HAP-1 (cell line): ENCODE results near the gene UNG.
"Not testable (repeated sequence)": the region's sequence is repeated elsewhere in the genome, so short reads cannot be mapped to it uniquely, and the experiment has no call there.

Source experiments
- DNase-seq, 2 experiments: peaks; one replicate each; pipeline ENCODE4 v3.0.0-alpha.2; 2016 to 2020; ENCODE audit warnings: low spot score in 2 of 2
- H3K27me3 ChIP-seq: fragments of 250-450 bp; sonication (Bioruptor Pico); 2 replicates; pipeline ENCODE4 v1.5.1; 2020; ENCODE audit warnings: low read depth, mild to moderate bottlenecking, moderate library complexity
- H3K36me3 ChIP-seq: fragments of 250-450 bp; sonication (Bioruptor Pico); replicated peaks from 2 replicates; pipeline ENCODE4 v1.5.1; 2020; ENCODE audit warnings: mild to moderate bottlenecking
- H3K4me1 ChIP-seq: fragments of 250-450 bp; sonication (Bioruptor Pico); 2 replicates; pipeline ENCODE4 v1.5.1; 2020; ENCODE audit warnings: mild to moderate bottlenecking
- H3K4me3 ChIP-seq: fragments of 250-450 bp; sonication (Bioruptor Pico); 2 replicates; pipeline ENCODE4 v1.5.1; 2020; ENCODE audit warnings: mild to moderate bottlenecking, moderate library complexity
- H3K9me3 ChIP-seq: fragments of 250-450 bp; sonication (Bioruptor Pico); 2 replicates; pipeline ENCODE4 v1.5.1; 2020; ENCODE audit warnings: mild to moderate bottlenecking, moderate library complexity
- in situ Hi-C: fragments of 300-500 bp; cut with MboI; formaldehyde crosslinking; loops from 3 replicates; pipeline ENCODE4 v1.14.3; 2020; ENCODE audit warnings: low sequenced_read_pairs, inconsistent platforms, mixed read lengths

UNG gene

GRCh38 chr12:109097435-109098182, at the start of gene UNG:
Gene UNG (plus strand): TSS chr12:109097597. CDS start chr12:109097680, 83 bp downstream.
- in situ Hi-C loops: loop anchor here (10.0 kb wide), 2 partner anchors 293 to 533 kb away; partner anchors contain the start of genes ISCU and SART3
- peak within 1 kb of the TSS; percentile 85 for H3K4me3 ChIP-seq
- peaks cover 39% of the 10 kb centered on the region for H3K36me3 ChIP-seq
- no peaks in the 10 kb centered on the region for H3K27me3 ChIP-seq
- DNase-seq: peak; percentile 88 to 97
- no peaks in the 10 kb centered on the region for H3K9me3 ChIP-seq
- peaks cover 12% of the 10 kb centered on the region for H3K4me1 ChIP-seq

GRCh38 chr12:109048706-109049105, 48.7 kb upstream of the UNG start:
- DNase-seq, H3K4me1 ChIP-seq, in situ Hi-C loops, H3K9me3 ChIP-seq, H3K27me3 ChIP-seq, H3K36me3 ChIP-seq, H3K4me3 ChIP-seq: not testable (repeated sequence)

- H3K4me1 ChIP-seq, H3K9me3 ChIP-seq, H3K36me3 ChIP-seq, DNase-seq, in situ Hi-C loops, H3K4me3 ChIP-seq, H3K27me3 ChIP-seq: not testable (repeated sequence)
Observed at GRCh38 chr12:109049794-109050193, 47.6 kb upstream of the UNG start.

GRCh38 chr12:109052097-109052413, 45.3 kb upstream of the UNG start:
- H3K9me3 ChIP-seq: no peaks in the 10 kb centered on the region
- no peaks in the 10 kb centered on the region for H3K27me3 ChIP-seq
- 0 out of 2 replicates have a peak, but pooled peaks cover 4% of the 10 kb centered on the region for H3K36me3 ChIP-seq
- peak overlapping the region; percentile 98 for H3K4me3 ChIP-seq
- DNase-seq: no peak
- peaks cover 8% of the 10 kb centered on the region; the same call in 1 of the 2 replicates for H3K4me1 ChIP-seq
- in situ Hi-C loops: no loop called here

- Histone ChIP-seq H3K4me3 (peak within 1 kb of the TSS; percentile 98), H3K4me1 (peaks cover 8% of the 10 kb centered on the region; the same call in 1 of the 2 replicates), H3K36me3 (0 out of 2 replicates have a peak, but pooled peaks cover 4% of the 10 kb centered on the region), H3K9me3 (no peaks in the 10 kb centered on the region), H3K27me3 (no peaks in the 10 kb centered on the region)
- in situ Hi-C loops: no loop called here
- DNase-seq: peak; percentile 74 to 89
Observed at GRCh38 chr12:109052414-109053323, 44.7 kb upstream of the UNG start, which contains the start of gene USP30. Gene USP30 (plus strand): TSS chr12:109052576. CDS start chr12:109052679, 103 bp downstream.

- H3K27me3 ChIP-seq: no peaks in the 10 kb centered on the region
- in situ Hi-C loops: no loop called here
- peak overlapping the region; percentile 98 for H3K4me3 ChIP-seq
- no peaks in the 10 kb centered on the region for H3K9me3 ChIP-seq
- peaks cover 10% of the 10 kb centered on the region; the same call in 1 of the 2 replicates for H3K36me3 ChIP-seq
- H3K4me1 ChIP-seq: peaks cover 8% of the 10 kb centered on the region; the same call in 1 of the 2 replicates
- no peak for DNase-seq
Observed at GRCh38 chr12:109053382-109054123, 43.8 kb upstream of the UNG start.

GRCh38 chr12:109054124-109054513, 43.3 kb upstream of the UNG start:
- peak overlapping the region; percentile 98; the same call in 1 of the 2 replicates for H3K4me3 ChIP-seq
- H3K4me1 ChIP-seq, H3K9me3 ChIP-seq, in situ Hi-C loops, H3K27me3 ChIP-seq, H3K36me3 ChIP-seq, DNase-seq: not testable (repeated sequence)

GRCh38 chr12:109054520-109054919, 42.9 kb upstream of the UNG start:
- H3K9me3 ChIP-seq: no peaks in the 10 kb centered on the region
- H3K36me3 ChIP-seq: peaks cover 10% of the 10 kb centered on the region; the same call in 1 of the 2 replicates
- in situ Hi-C loops: no loop called here
- H3K4me1 ChIP-seq: peaks cover 8% of the 10 kb centered on the region; the same call in 1 of the 2 replicates
- H3K27me3 ChIP-seq: no peaks in the 10 kb centered on the region
- no peak for DNase-seq
- no peak overlapping the region for H3K4me3 ChIP-seq

GRCh38 chr12:109056891-109057290, 40.5 kb upstream of the UNG start:
- Histone ChIP-seq H3K9me3 (no peaks in the 10 kb centered on the region), H3K36me3 (peaks cover 10% of the 10 kb centered on the region; the same call in 1 of the 2 replicates), H3K4me3 (no peak overlapping the region), H3K27me3 (no peaks in the 10 kb centered on the region), H3K4me1 (peaks cover 7% of the 10 kb centered on the region; the same call in 1 of the 2 replicates)
- in situ Hi-C loops: no loop called here
- DNase-seq: no peak

GRCh38 chr12:109057376-109057775, 40.0 kb upstream of the UNG start:
- in situ Hi-C loops: no loop called here
- H3K4me1 ChIP-seq: peaks cover 5% of the 10 kb centered on the region; the same call in 1 of the 2 replicates

GRCh38 chr12:109058773-109059172, 38.6 kb upstream of the UNG start:
- Histone ChIP-seq H3K4me1 (0 out of 2 replicates have a peak, but pooled peaks cover 2% of the 10 kb centered on the region), H3K36me3 (peaks cover 10% of the 10 kb centered on the region; the same call in 1 of the 2 replicates), H3K9me3 (no peaks in the 10 kb centered on the region), H3K27me3 (no peaks in the 10 kb centered on the region), H3K4me3 (no peak overlapping the region)
- no peak for DNase-seq
- in situ Hi-C loops: no loop called here

More at GRCh38 chr12:109057376-109057775, 40.0 kb upstream of the UNG start:
- Histone ChIP-seq H3K4me3 (no peak overlapping the region), H3K27me3 (no peaks in the 10 kb centered on the region), H3K9me3 (no peaks in the 10 kb centered on the region), H3K36me3 (peaks cover 10% of the 10 kb centered on the region; the same call in 1 of the 2 replicates)
- no peak for DNase-seq

GRCh38 chr12:109064143-109064542, 33.3 kb upstream of the UNG start:
- Histone ChIP-seq H3K4me1 (no peaks in the 10 kb centered on the region), H3K9me3 (no peaks in the 10 kb centered on the region), H3K27me3 (no peaks in the 10 kb centered on the region), H3K36me3 (peaks cover 7% of the 10 kb centered on the region), H3K4me3 (no peak overlapping the region)
- no peak for DNase-seq
- in situ Hi-C loops: no loop called here
